CD4-positive, CD25-positive, alpha-beta regulatory T cell (primary cell): ENCODE data around the gene UNKL. TPM values are rescaled to one million over a fixed set of nuclear protein-coding genes. Genes with fewer than 3 reads are reported as not detected.
A peak's percentile ranks its signal among the peaks of the same experiment; 100 is the strongest.

Experiments used
- ATAC-seq, 2 donors: fragments of 150-1000 bp; cut with Tn5 transposase; one replicate each; pipeline ENCODE4 v1.10.0; 2021; ENCODE audit warnings: low read depth in 2 of 2, moderate number of reproducible peaks in 2 of 2, moderate library complexity in 1 of 2
- DNase-seq, 3 donors: peaks; one replicate each; pipeline versions ENCODE4 v3.0.0 to v3.0.0-alpha.2; 2012 to 2022; ENCODE audit warnings: mixed read lengths in 1 of 3
- H3K27ac ChIP-seq: one replicate; pipeline ENCODE4 v1.7.0; 2013; ENCODE audit warnings: mild to moderate bottlenecking, low read length; ENCODE audit not compliant: insufficient read depth, poor library complexity, severe bottlenecking
- H3K27me3 ChIP-seq: one replicate; pipeline ENCODE4 v1.7.0; 2013; ENCODE audit warnings: low read length; ENCODE audit not compliant: control insufficient read depth, insufficient read depth
- H3K36me3 ChIP-seq: one replicate; pipeline ENCODE4 v1.7.0; 2013; ENCODE audit warnings: mild to moderate bottlenecking, low read length, moderate library complexity; ENCODE audit not compliant: control insufficient read depth, insufficient read depth
- H3K4me1 ChIP-seq: 2 replicates; pipeline ENCODE4 v1.7.0; 2013; ENCODE audit warnings: mild to moderate bottlenecking, low read length; ENCODE audit not compliant: insufficient read depth, control insufficient read depth, poor library complexity, severe bottlenecking
- H3K4me3 ChIP-seq: one replicate; pipeline ENCODE4 v1.7.0; 2013; ENCODE audit warnings: low read depth, mild to moderate bottlenecking, low read length, moderate library complexity
- H3K9me3 ChIP-seq, 2 experiments: 1 replicate in 1 of 2; 2 replicates in 1 of 2; pipeline ENCODE4 v1.7.0; 2013; ENCODE audit warnings: low read length in 2 of 2, mild to moderate bottlenecking in 1 of 2, moderate library complexity in 1 of 2; ENCODE audit not compliant: control insufficient read depth in 2 of 2
- H3K27ac Mint-ChIP-seq, 3 donors: one replicate each; pipeline ENCODE4 v1.8.0; 2020 to 2022; ENCODE audit warnings: mild to moderate bottlenecking in 3 of 3, mixed read lengths in 3 of 3, moderate library complexity in 2 of 3
- H3K27me3 Mint-ChIP-seq: one replicate; pipeline ENCODE4 v1.8.0; 2022; ENCODE audit warnings: mild to moderate bottlenecking, mixed read lengths
- H3K36me3 Mint-ChIP-seq: one replicate; pipeline ENCODE4 v1.8.0; 2020; ENCODE audit warnings: mixed read lengths
- H3K4me1 Mint-ChIP-seq, 4 donors: one replicate each; pipeline ENCODE4 v1.8.0; 2020 to 2022; ENCODE audit warnings: mixed read lengths in 4 of 4, mild to moderate bottlenecking in 1 of 4
- H3K4me3 Mint-ChIP-seq, 4 donors: one replicate each; pipeline ENCODE4 v1.8.0; 2020 to 2022; ENCODE audit warnings: mild to moderate bottlenecking in 4 of 4, mixed read lengths in 4 of 4, moderate library complexity in 3 of 4
- H3K9me3 Mint-ChIP-seq, 7 donors: one replicate each; pipeline ENCODE4 v1.8.0; 2020 to 2022; ENCODE audit warnings: mixed read lengths in 7 of 7, mild to moderate bottlenecking in 3 of 7, moderate library complexity in 2 of 7
- polyA plus RNA-seq, 4 donors: library from polyadenylated mRNA; unstranded; fragments of 300-500 nt; fragmentation: Illumina TruSeq; gene quantifications; one replicate each; pipeline ENCODE4 v1.2.3, GENCODE V29; 2021
- total RNA-seq: library from RNA; stranded (reverse); gene quantifications from one replicate; pipeline ENCODE4 v1.2.3, GENCODE V29; 2022

The UNKL gene
- total and polyA plus RNA-seq, 5 donors from 2014 or later = 6.3 to 94.3 (median 9.6) TPM

DNA sequence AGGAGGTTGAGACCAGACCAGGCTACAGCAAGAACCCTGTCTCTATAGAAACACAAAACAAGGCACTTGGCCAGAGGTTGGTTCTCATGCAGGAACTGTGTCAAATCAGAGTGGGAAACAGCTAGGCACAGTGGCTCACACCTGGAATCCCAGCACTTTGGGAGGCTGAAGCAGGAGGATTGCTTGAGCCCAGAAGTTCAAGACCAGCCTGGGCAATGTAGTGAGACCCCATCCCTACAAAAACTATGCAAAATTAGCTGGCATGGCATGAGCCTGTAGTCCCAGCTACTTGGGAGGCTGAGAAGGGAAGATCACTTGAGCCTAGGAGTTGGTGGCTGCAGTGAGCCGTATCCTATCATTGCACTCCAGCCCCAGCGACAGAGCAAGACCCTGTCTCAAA, 1.7 kb downstream of the UNKL start:
- H3K4me3 Mint-ChIP-seq = peak overlapping the region; percentile 73 to 90 (median 88)
- peaks cover 4% of the 10 kb centered on the region for H3K36me3 Mint-ChIP-seq
- H3K27ac Mint-ChIP-seq = peak overlapping the region in 2 of 3 donors; percentile 77 to 88

GRCh38 chr16:1408171-1408837, 6.2 kb downstream of the UNKL start:
- Mint-ChIP-seq H3K4me1 (peaks cover 5 to 60% (median 22%) of the 10 kb centered on the region in 4 donors), H3K27me3 (no peaks in the 10 kb centered on the region), H3K27ac (peak overlapping the region in 2 of 3 donors; percentile 56 to 76), H3K9me3 (no peaks in the 10 kb centered on the region), H3K36me3 (peaks cover 4% of the 10 kb centered on the region), H3K4me3 (peak overlapping the region; percentile 62 to 82 (median 74))
- Histone ChIP-seq H3K27ac (peak overlapping the region; percentile 63), H3K27me3 (no peaks in the 10 kb centered on the region), H3K4me3 (peak overlapping the region; percentile 51), H3K36me3 (peaks cover 37% of the 10 kb centered on the region), H3K4me1 (peaks cover 23% of the 10 kb centered on the region), H3K9me3 (no peaks in the 10 kb centered on the region)
- peak; percentile 91 to 92 (median 92) for DNase-seq
- peak; percentile 87 to 93 for ATAC-seq

More for the DNA sequence above, 1.7 kb downstream of the UNKL start:
- Histone ChIP-seq H3K27ac (no peak overlapping the region), H3K4me1 (peaks cover 32% of the 10 kb centered on the region), H3K36me3 (peaks cover 15% of the 10 kb centered on the region), H3K9me3 (no peaks in the 10 kb centered on the region), H3K27me3 (no peaks in the 10 kb centered on the region), H3K4me3 (no peak overlapping the region)
- Mint-ChIP-seq H3K4me1 (peaks cover 5 to 53% (median 25%) of the 10 kb centered on the region in 4 donors), H3K27me3 (no peaks in the 10 kb centered on the region), H3K9me3 (no peaks in the 10 kb centered on the region)
- DNase-seq = no peak
- no peak for ATAC-seq

- Mint-ChIP-seq H3K27ac (peak overlapping the region in 1 of 3 donors; percentile 73), H3K4me3 (peak overlapping the region; percentile 62 to 82 (median 74)), H3K27me3 (no peaks in the 10 kb centered on the region), H3K4me1 (peaks cover 5 to 58% (median 22%) of the 10 kb centered on the region in 4 donors), H3K9me3 (no peaks in the 10 kb centered on the region), H3K36me3 (peaks cover 4% of the 10 kb centered on the region)
- Histone ChIP-seq H3K27me3 (no peaks in the 10 kb centered on the region), H3K9me3 (no peaks in the 10 kb centered on the region), H3K4me3 (no peak overlapping the region), H3K27ac (peak overlapping the region; percentile 62), H3K36me3 (peaks cover 41% of the 10 kb centered on the region), H3K4me1 (peaks cover 18% of the 10 kb centered on the region)
- DNase-seq (no peak), ATAC-seq (no peak)
Observed at GRCh38 chr16:1407753-1408152, 6.8 kb downstream of the UNKL start.

- Histone ChIP-seq H3K27me3 (no peaks in the 10 kb centered on the region), H3K4me1 (peaks cover 10% of the 10 kb centered on the region), H3K9me3 (no peaks in the 10 kb centered on the region), H3K36me3 (peaks cover 58% of the 10 kb centered on the region), H3K27ac (no peak overlapping the region), H3K4me3 (no peak overlapping the region)
- Mint-ChIP-seq H3K27ac (no peak overlapping the region), H3K9me3 (peaks cover 0 to 1% (median 0%) of the 10 kb centered on the region in 7 donors), H3K36me3 (peaks cover 10% of the 10 kb centered on the region), H3K27me3 (no peaks in the 10 kb centered on the region), H3K4me1 (peaks cover 0 to 34% (median 8%) of the 10 kb centered on the region in 4 donors), H3K4me3 (no peak overlapping the region)
- DNase-seq = no peak
- no peak for ATAC-seq
Observed at GRCh38 chr16:1403733-1404132, 10.8 kb downstream of the UNKL start.

- no peak overlapping the region for H3K27ac Mint-ChIP-seq
- no peak overlapping the region for H3K4me3 Mint-ChIP-seq
- peaks cover 4% of the 10 kb centered on the region for H3K4me1 ChIP-seq
- peaks cover 59% of the 10 kb centered on the region for H3K36me3 ChIP-seq
- H3K36me3 Mint-ChIP-seq = peaks cover 14% of the 10 kb centered on the region
- H3K27ac ChIP-seq = no peak overlapping the region
- no peaks in the 10 kb centered on the region for H3K9me3 ChIP-seq
- peaks cover 0 to 30% (median 6%) of the 10 kb centered on the region in 4 donors for H3K4me1 Mint-ChIP-seq
- H3K4me3 ChIP-seq = no peak overlapping the region
- H3K27me3 Mint-ChIP-seq = no peaks in the 10 kb centered on the region
- DNase-seq (no peak), ATAC-seq (no peak)
- H3K9me3 Mint-ChIP-seq = peaks cover 0 to 1% (median 0%) of the 10 kb centered on the region in 7 donors
- H3K27me3 ChIP-seq = no peaks in the 10 kb centered on the region
Observed at GRCh38 chr16:1403036-1403435, 11.5 kb downstream of the UNKL start.

GRCh38 chr16:1401758-1402154, 12.7 kb downstream of the UNKL start:
- Mint-ChIP-seq H3K9me3 (peaks cover 0 to 1% (median 0%) of the 10 kb centered on the region in 7 donors), H3K4me1 (peaks cover 0 to 20% (median 4%) of the 10 kb centered on the region in 4 donors)
- H3K4me1 ChIP-seq = no peaks in the 10 kb centered on the region

GRCh38 chr16:1401061-1401757, 13.3 kb downstream of the UNKL start:
- H3K36me3 Mint-ChIP-seq = peaks cover 18% of the 10 kb centered on the region
- H3K4me1 ChIP-seq = no peaks in the 10 kb centered on the region

More at GRCh38 chr16:1401758-1402154, 12.7 kb downstream of the UNKL start:
- ATAC-seq = no peak
- Mint-ChIP-seq H3K36me3 (peaks cover 16% of the 10 kb centered on the region), H3K27me3 (no peaks in the 10 kb centered on the region), H3K4me3 (peak overlapping the region in 1 of 4 donors; percentile 40), H3K27ac (no peak overlapping the region)
- Histone ChIP-seq H3K9me3 (no peaks in the 10 kb centered on the region), H3K36me3 (peaks cover 62% of the 10 kb centered on the region), H3K27ac (no peak overlapping the region), H3K27me3 (no peaks in the 10 kb centered on the region), H3K4me3 (no peak overlapping the region)
- DNase-seq = no peak

More at GRCh38 chr16:1401061-1401757, 13.3 kb downstream of the UNKL start:
- Mint-ChIP-seq H3K4me1 (peaks cover 0 to 17% (median 4%) of the 10 kb centered on the region in 4 donors), H3K27ac (no peak overlapping the region), H3K9me3 (peaks cover 0 to 1% (median 0%) of the 10 kb centered on the region in 7 donors), H3K4me3 (no peak overlapping the region), H3K27me3 (no peaks in the 10 kb centered on the region)
- no peak for ATAC-seq
- no peak for DNase-seq
- H3K27me3 ChIP-seq = no peaks in the 10 kb centered on the region
- no peaks in the 10 kb centered on the region for H3K9me3 ChIP-seq
- H3K27ac ChIP-seq = no peak overlapping the region
- peaks cover 60% of the 10 kb centered on the region for H3K36me3 ChIP-seq
- no peak overlapping the region for H3K4me3 ChIP-seq
